ENCODE results near the gene KISS1.

DNA sequence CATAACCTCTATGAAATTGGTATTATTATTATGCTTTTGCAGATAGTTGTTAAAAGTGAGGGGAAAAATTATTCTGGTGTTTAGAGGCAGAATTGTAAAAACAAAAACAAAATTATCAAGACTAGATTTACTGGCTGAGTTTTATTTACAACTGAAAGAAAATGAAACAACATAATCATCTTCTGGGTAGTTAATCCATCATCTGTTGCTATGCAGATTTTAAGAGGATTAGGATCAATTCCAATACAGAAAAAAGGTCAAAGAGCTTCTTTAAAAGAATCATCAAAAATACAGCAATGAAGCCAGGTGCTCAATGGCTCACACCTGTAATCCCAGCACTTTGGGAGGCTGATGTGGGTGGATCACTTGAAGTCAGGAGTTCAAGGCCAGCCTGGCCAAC is 9.2 kb upstream of the KISS1 start:
- no peak for TF ChIP-seq NR2C2 (CRISPR knock-in tag; IDR thresholded peaks at IDR 0.05)
- TF ChIP-seq, protein P1, sequence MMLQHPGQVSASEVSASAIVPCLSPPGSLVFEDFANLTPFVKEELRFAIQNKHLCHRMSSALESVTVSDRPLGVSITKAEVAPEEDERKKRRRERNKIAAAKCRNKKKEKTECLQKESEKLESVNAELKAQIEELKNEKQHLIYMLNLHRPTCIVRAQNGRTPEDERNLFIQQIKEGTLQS (CRISPR knock-in tag; conservative IDR thresholded peaks at IDR 0.05): no peak
- TF ChIP-seq CTCF (IDR thresholded peaks at IDR 0.05): no peak
- TF ChIP-seq ATF2 (CRISPR knock-in tag; IDR thresholded peaks at IDR 0.05; ENCODE audit: borderline replicate concordance, low read depth): no peak
- no peak for TF ChIP-seq SP1 (CRISPR knock-in tag; conservative IDR thresholded peaks at IDR 0.05)
- no peak for TF ChIP-seq NFATC4 (CRISPR knock-in tag; IDR thresholded peaks at IDR 0.05)
- TF ChIP-seq FOXP4 (CRISPR knock-in tag; IDR thresholded peaks at IDR 0.05): no peak
- no peak for TF ChIP-seq FOXK1 (CRISPR knock-in tag; IDR thresholded peaks at IDR 0.05)
- no peak for TF ChIP-seq USF2 (CRISPR knock-in tag; IDR thresholded peaks at IDR 0.05)
- TF ChIP-seq HMGXB4 (CRISPR knock-in tag; IDR thresholded peaks at IDR 0.05): no peak
